Sigmoid colon (tissue), 7 donors: Measurements from ENCODE around the gene SLC46A1. TPM values are rescaled to one million over a fixed set of nuclear protein-coding genes. Genes with fewer than 3 reads are reported as not detected.
A peak's percentile ranks its signal among the peaks of the same experiment; 100 is the strongest.

Source experiments
- DNase-seq: peaks from one replicate; pipeline ENCODE4 v3.0.0-alpha.2; 2019
- H3K27ac ChIP-seq, 4 donors: fragments of 200-600 bp; sonication (generic); one replicate each; pipeline ENCODE4 v1.5.1; 2016 to 2019; ENCODE audit warnings: mild to moderate bottlenecking in 1 of 4
- H3K27me3 ChIP-seq, 3 donors: fragments of 200-600 bp; sonication (generic); one replicate each; pipeline ENCODE4 v1.5.1; 2019; ENCODE audit warnings: mild to moderate bottlenecking in 1 of 3
- H3K36me3 ChIP-seq, 4 donors: fragments of 200-600 bp; sonication (generic); one replicate each; pipeline ENCODE4 v1.5.1; 2016 to 2019
- H3K4me1 ChIP-seq, 4 donors: fragments of 200-600 bp; sonication (generic); one replicate each; pipeline ENCODE4 v1.5.1; 2017 to 2019
- H3K4me3 ChIP-seq, 4 donors: fragments of 200-600 bp; sonication (generic); one replicate each; pipeline ENCODE4 v1.5.1; 2017 to 2019; ENCODE audit warnings: mild to moderate bottlenecking in 2 of 4, moderate library complexity in 1 of 4
- H3K9me3 ChIP-seq, 4 donors: fragments of 200-600 bp in 3 of 4; sonication (generic) in 3 of 4; one replicate each; pipeline versions ENCODE4 v1.5.1 to v1.6.1; 2013 to 2019
- EP300 ChIP-seq, 4 donors: sonication (generic); formaldehyde crosslinking; IDR thresholded peaks; one replicate each; pipeline ENCODE4 v1.6.1; 2017; ENCODE audit warnings: antibody characterized with exemption in 4 of 4
- POLR2A ChIP-seq, 2 donors: fragments of 450-650 bp; IDR thresholded peaks; one replicate each; pipeline ENCODE4 v1.6.1; 2016; ENCODE audit warnings: antibody characterized with exemption in 2 of 2, mild to moderate bottlenecking in 2 of 2, moderate library complexity in 2 of 2
- POLR2AphosphoS5 ChIP-seq, 4 donors: sonication (generic); formaldehyde crosslinking; IDR thresholded peaks; one replicate each; pipeline ENCODE4 v1.6.1; 2017; ENCODE audit warnings: antibody characterized with exemption in 4 of 4
- WGBS, 2 donors: extraction: QIAGEN DNeasy Blood & Tissue Kit; methylation state at CpG; one replicate each; pipeline ENCODE4 v1.1.7; 2013; 5-methylcytosine and 5-hydroxymethylcytosine counted together
- intact Hi-C: fragments of 100-400 bp; cut with DNase I; formaldehyde crosslinking; loops from one replicate; pipeline ENCODE4 v1.15.1; 2023
- polyA plus RNA-seq, 3 donors: library from polyadenylated mRNA; stranded (reverse); fragments of 200-250 nt; gene quantifications; one replicate each; pipeline ENCODE4 v1.2.3, GENCODE V29; 2013
- total RNA-seq, 4 donors: library from RNA; depleted of rRNA; stranded (reverse); fragments of >200 nt; gene quantifications; one replicate each; pipeline ENCODE4 v1.1.0, GENCODE V29; 2016
- TF ChIP-seq, protein P1 (sequence below), 4 experiments: fragments of 450-650 bp in 3 of 4; fragments of 200-600 bp in 1 of 4; IDR thresholded peaks; one replicate each; pipeline ENCODE4 v1.5.1; 2016 to 2019; ENCODE audit warnings: antibody characterized with exemption in 4 of 4, mild to moderate bottlenecking in 3 of 4, moderate library complexity in 2 of 4
- donor health status: healthy with polysubstance abuse.
- donor health status: Bipolar disorder and iron deficiency.
- donor health status: healthy.

SLC46A1 gene
- total and polyA plus RNA-seq, 7 donors: 2.7 to 8.6 (median 4.4) TPM

DNA sequence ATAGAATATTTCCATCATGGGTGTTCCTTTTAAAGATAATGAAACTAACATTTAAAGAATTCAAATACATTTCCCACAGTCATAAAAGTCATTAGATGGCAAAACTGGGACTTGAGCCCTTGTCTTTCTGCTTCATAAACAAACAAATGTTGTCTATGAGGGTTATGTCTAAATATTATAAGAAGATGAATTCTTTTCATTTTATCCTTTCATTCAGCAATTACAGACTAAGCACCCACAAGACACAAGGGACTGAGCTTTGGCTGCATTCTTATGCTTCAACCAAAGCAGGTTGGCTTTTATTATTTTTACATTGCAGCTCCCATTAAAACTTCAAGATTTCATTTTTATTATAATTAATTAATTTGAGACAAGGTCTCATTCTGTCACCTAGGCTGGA is 19.6 kb downstream of the SLC46A1 start:
- peaks cover 0 to 2% (median 0%) of the 10 kb centered on the region in 4 donors for H3K4me1 ChIP-seq
- no peak overlapping the region for H3K4me3 ChIP-seq
- no peaks in the 10 kb centered on the region for H3K9me3 ChIP-seq
- H3K27me3 ChIP-seq: no peaks in the 10 kb centered on the region
- H3K36me3 ChIP-seq: peaks cover 9 to 58% (median 31%) of the 10 kb centered on the region in 4 donors
- peak; percentile 21 for DNase-seq
- TF ChIP-seq POLR2A (IDR thresholded peaks at IDR 0.05) (no peak), POLR2AphosphoS5 (IDR thresholded peaks at IDR 0.05) (no peak), EP300 (IDR thresholded peaks at IDR 0.05) (no peak)
- TF ChIP-seq, protein P1, sequence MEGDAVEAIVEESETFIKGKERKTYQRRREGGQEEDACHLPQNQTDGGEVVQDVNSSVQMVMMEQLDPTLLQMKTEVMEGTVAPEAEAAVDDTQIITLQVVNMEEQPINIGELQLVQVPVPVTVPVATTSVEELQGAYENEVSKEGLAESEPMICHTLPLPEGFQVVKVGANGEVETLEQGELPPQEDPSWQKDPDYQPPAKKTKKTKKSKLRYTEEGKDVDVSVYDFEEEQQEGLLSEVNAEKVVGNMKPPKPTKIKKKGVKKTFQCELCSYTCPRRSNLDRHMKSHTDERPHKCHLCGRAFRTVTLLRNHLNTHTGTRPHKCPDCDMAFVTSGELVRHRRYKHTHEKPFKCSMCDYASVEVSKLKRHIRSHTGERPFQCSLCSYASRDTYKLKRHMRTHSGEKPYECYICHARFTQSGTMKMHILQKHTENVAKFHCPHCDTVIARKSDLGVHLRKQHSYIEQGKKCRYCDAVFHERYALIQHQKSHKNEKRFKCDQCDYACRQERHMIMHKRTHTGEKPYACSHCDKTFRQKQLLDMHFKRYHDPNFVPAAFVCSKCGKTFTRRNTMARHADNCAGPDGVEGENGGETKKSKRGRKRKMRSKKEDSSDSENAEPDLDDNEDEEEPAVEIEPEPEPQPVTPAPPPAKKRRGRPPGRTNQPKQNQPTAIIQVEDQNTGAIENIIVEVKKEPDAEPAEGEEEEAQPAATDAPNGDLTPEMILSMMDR (IDR thresholded peaks at IDR 0.05): no peak
- H3K27ac ChIP-seq: no peak overlapping the region
- intact Hi-C loops: no loop called here

DNA sequence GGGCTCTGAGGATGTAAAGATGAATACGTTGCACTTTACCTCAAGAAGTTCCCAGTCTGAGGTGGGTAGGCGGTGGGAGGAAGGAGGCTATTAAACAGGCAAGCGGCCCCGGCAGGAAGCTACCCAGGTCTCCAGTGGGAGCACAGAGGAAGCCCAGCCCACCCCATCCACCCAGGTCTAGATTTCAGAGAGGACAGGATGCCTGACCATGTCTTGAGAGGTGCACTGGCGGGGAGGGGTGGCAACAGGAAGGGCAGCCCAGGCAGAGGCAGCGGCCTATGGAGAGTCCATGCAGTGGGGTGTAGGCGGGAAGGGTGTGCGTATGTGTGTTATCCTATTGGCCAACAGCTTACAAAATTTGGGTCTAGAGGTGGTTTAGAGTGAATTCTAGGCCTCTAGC is 20.6 kb downstream of the SLC46A1 start:
- no peak overlapping the region for H3K27ac ChIP-seq
- H3K27me3 ChIP-seq: no peaks in the 10 kb centered on the region
- intact Hi-C loops: no loop called here
- H3K4me3 ChIP-seq: peak overlapping the region in 3 of 4 donors; percentile 24 to 36 (median 36)
- DNase-seq: no peak
- no peaks in the 10 kb centered on the region for H3K9me3 ChIP-seq
- H3K36me3 ChIP-seq: peaks cover 5 to 48% (median 22%) of the 10 kb centered on the region in 4 donors
- peaks cover 0 to 8% (median 0%) of the 10 kb centered on the region in 4 donors for H3K4me1 ChIP-seq
- 48 to 58% methylated on average over 8 of the region's 8 CpGs for WGBS, 2 donors
- TF ChIP-seq POLR2AphosphoS5 (IDR thresholded peaks at IDR 0.05) (no peak), POLR2A (IDR thresholded peaks at IDR 0.05) (no peak), EP300 (IDR thresholded peaks at IDR 0.05) (no peak)
- TF ChIP-seq, protein P1 (IDR thresholded peaks at IDR 0.05): no peak

DNA sequence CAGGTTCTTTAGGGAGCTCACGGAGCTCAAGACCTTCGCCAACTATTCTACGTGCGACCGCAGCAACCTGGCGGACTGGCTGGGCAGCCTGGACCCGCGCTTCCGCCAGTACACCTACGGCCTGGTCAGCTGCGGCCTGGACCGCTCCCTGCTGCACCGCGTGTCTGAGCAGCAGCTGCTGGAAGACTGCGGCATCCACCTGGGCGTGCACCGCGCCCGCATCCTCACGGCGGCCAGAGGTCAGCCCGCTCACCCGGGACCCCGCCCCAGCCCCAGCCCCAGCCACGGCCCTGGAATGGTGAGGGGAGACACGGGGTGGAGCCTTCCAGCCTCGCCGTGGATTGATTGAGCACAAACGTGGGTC is 21.0 kb downstream of the SLC46A1 start:
- intact Hi-C loops: no loop called here
- TF ChIP-seq POLR2AphosphoS5 (IDR thresholded peaks at IDR 0.05) (no peak), POLR2A (IDR thresholded peaks at IDR 0.05) (no peak), EP300 (IDR thresholded peaks at IDR 0.05) (no peak)
- TF ChIP-seq, protein P1 (IDR thresholded peaks at IDR 0.05): no peak
- H3K4me3 ChIP-seq: peak overlapping the region in 3 of 4 donors; percentile 24 to 36 (median 36)
- peaks cover 5 to 44% (median 21%) of the 10 kb centered on the region in 4 donors for H3K36me3 ChIP-seq
- H3K4me1 ChIP-seq: peaks cover 0 to 8% (median 0%) of the 10 kb centered on the region in 4 donors
- H3K9me3 ChIP-seq: no peaks in the 10 kb centered on the region
- no peak for DNase-seq
- 10 to 19% methylated on average over 29 of the region's 29 CpGs for WGBS, 2 donors
- H3K27me3 ChIP-seq: no peaks in the 10 kb centered on the region
- no peak overlapping the region for H3K27ac ChIP-seq

DNA sequence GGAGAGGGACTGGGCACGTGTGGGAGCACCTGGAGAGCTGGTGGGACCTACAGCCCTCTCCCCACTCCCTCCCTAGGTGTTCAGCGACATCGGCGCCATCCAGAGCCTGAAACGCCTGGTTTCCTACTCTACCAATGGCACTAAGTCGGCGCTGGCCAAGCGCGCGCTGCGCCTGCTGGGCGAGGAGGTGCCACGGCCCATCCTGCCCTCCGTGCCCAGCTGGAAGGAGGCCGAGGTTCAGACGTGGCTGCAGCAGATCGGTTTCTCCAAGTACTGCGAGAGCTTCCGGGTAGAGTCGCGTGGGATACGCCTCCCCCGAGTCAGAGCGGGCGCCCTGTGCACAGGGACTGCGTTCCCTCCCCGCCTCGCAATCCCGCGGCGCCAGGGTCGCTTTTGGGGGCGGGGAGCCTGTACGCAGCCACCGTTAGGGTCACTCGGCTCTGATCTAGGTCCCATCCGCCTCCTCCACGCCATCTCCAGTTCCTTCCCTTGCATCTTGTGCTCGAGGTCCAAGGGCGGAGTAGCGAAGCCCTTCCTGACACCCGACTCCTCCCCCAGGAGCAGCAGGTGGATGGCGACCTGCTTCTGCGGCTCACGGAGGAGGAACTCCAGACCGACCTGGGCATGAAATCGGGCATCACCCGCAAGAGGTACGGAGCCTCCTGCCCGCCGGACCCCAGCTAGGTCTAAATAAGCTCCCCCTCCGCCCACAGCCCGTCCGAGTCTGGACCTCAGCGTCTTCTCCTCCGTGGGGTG is 21.6 kb downstream of the SLC46A1 start:
- intact Hi-C loops: no loop called here
- DNase-seq: no peak
- 9 to 16% methylated on average over 56 of the region's 56 CpGs for WGBS, 2 donors
- H3K36me3 ChIP-seq: peaks cover under 1 to 38% (median 16%) of the 10 kb centered on the region in 4 donors
- no peaks in the 10 kb centered on the region for H3K27me3 ChIP-seq
- H3K4me3 ChIP-seq: peak overlapping the region in 3 of 4 donors; percentile 24 to 36 (median 36)
- H3K27ac ChIP-seq: no peak overlapping the region
- peaks cover 0 to 8% (median 0%) of the 10 kb centered on the region in 4 donors for H3K4me1 ChIP-seq
- no peaks in the 10 kb centered on the region for H3K9me3 ChIP-seq
- TF ChIP-seq POLR2A (IDR thresholded peaks at IDR 0.05): no peak
- TF ChIP-seq, protein P1 (IDR thresholded peaks at IDR 0.05): no peak
- no peak for TF ChIP-seq EP300 (IDR thresholded peaks at IDR 0.05)
- TF ChIP-seq POLR2AphosphoS5 (IDR thresholded peaks at IDR 0.05): no peak
